ENCODE data around the gene SLCO3A1.

DNA sequence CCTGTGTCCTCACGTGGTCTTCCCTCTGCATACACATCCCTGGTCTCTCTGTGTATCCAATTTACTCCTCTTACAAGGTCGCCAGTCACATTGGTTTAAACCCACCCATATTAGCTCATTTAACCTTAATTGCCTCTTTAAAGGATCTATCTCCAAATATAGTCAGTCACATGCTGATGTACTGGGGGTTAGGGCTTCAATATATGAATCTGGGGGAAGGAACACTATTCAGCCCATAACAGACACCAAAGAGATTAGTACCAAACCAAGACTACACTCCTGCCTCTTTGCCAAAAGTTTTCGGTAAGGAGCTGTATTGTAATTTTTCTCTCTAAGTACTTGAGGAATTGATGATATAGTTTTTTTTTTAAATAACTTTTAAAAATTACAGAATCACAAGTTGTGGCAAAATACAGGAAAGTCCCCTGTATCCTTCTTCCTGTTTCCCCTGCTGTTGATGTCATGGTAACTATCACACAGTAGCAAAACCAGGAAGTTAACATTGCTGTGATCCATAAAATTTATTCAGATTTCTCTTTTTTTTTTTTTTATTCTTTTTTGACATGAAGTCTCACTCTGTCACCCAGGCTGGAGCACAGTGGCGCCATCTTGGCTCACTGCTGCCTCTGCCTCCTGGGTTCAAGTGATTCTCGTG lies 67.8 kb downstream of the SLCO3A1 start:
- TF ChIP-seq, protein P1, sequence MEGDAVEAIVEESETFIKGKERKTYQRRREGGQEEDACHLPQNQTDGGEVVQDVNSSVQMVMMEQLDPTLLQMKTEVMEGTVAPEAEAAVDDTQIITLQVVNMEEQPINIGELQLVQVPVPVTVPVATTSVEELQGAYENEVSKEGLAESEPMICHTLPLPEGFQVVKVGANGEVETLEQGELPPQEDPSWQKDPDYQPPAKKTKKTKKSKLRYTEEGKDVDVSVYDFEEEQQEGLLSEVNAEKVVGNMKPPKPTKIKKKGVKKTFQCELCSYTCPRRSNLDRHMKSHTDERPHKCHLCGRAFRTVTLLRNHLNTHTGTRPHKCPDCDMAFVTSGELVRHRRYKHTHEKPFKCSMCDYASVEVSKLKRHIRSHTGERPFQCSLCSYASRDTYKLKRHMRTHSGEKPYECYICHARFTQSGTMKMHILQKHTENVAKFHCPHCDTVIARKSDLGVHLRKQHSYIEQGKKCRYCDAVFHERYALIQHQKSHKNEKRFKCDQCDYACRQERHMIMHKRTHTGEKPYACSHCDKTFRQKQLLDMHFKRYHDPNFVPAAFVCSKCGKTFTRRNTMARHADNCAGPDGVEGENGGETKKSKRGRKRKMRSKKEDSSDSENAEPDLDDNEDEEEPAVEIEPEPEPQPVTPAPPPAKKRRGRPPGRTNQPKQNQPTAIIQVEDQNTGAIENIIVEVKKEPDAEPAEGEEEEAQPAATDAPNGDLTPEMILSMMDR (IDR thresholded peaks at IDR 0.05; ENCODE audit: low read depth, low read length), result no peak
- no peak for TF ChIP-seq EZH2phosphoT487 (IDR thresholded peaks at IDR 0.05; ENCODE audit: low read depth)
